WTC11 (cell line): ENCODE results near the gene TRPV2. TPM values are rescaled to one million over a fixed set of nuclear protein-coding genes. Genes with fewer than 3 reads are reported as not detected.

Experiments
- ATF2 ChIP-seq: sonication (generic); formaldehyde crosslinking; IDR thresholded peaks from 2 replicates; pipeline ENCODE4 v1.8.1; 2022; ENCODE audit warnings: low read depth, missing genetic modification reagents, borderline replicate concordance
- CREM ChIP-seq: sonication (generic); formaldehyde crosslinking; IDR thresholded peaks from 2 replicates; pipeline ENCODE4 v1.8.1; 2022; ENCODE audit warnings: mild to moderate bottlenecking, missing genetic modification reagents, moderate library complexity
- E2F4 ChIP-seq: sonication (generic); formaldehyde crosslinking; IDR thresholded peaks from 2 replicates; pipeline ENCODE4 v1.8.1; 2022; ENCODE audit warnings: low read depth, mild to moderate bottlenecking, moderate library complexity, missing genetic modification reagents, borderline replicate concordance
- EMX1 ChIP-seq: fragments of 250-450 bp; sonication (Bioruptor Pico); IDR thresholded peaks from 2 replicates; pipeline ENCODE4 v1.8.0; 2021; ENCODE audit warnings: mild to moderate bottlenecking
- ESRRA ChIP-seq: sonication (generic); formaldehyde crosslinking; IDR thresholded peaks from 2 replicates; pipeline ENCODE4 v1.8.1; 2022; ENCODE audit warnings: mild to moderate bottlenecking, missing genetic modification reagents, borderline replicate concordance
- FOXP1 ChIP-seq: sonication (generic); formaldehyde crosslinking; IDR thresholded peaks from 2 replicates; pipeline ENCODE4 v1.8.0; 2022; ENCODE audit warnings: missing genetic modification reagents, mild to moderate bottlenecking, moderate library complexity, borderline replicate concordance
- HMGA2 ChIP-seq: fragments of 250-450 bp; sonication (Bioruptor Pico); IDR thresholded peaks from 2 replicates; pipeline ENCODE4 v1.4.0; 2021; ENCODE audit warnings: mild to moderate bottlenecking, moderate library complexity
- IRF2 ChIP-seq: sonication (generic); formaldehyde crosslinking; IDR thresholded peaks from 2 replicates; pipeline ENCODE4 v1.8.0; 2022; ENCODE audit warnings: low read depth, missing genetic modification reagents, borderline replicate concordance
- MAX ChIP-seq: sonication (generic); formaldehyde crosslinking; IDR thresholded peaks from 2 replicates; pipeline ENCODE4 v1.8.0; 2022; ENCODE audit warnings: mild to moderate bottlenecking, missing genetic modification reagents
- MYBL2 ChIP-seq: sonication (generic); formaldehyde crosslinking; IDR thresholded peaks from 2 replicates; pipeline ENCODE4 v1.8.1; 2023; ENCODE audit warnings: mild to moderate bottlenecking, moderate library complexity, missing genetic modification reagents
- NFATC4 ChIP-seq: fragments of 250-450 bp; sonication (Bioruptor Pico); IDR thresholded peaks from 2 replicates; pipeline ENCODE4 v1.9.0; 2021; ENCODE audit warnings: mild to moderate bottlenecking
- NFE2L1 ChIP-seq: sonication (generic); formaldehyde crosslinking; IDR thresholded peaks from 2 replicates; pipeline ENCODE4 v1.8.1; 2023; ENCODE audit warnings: missing genetic modification reagents
- NR3C1 ChIP-seq: sonication (generic); formaldehyde crosslinking; conservative IDR thresholded peaks from 2 replicates; pipeline ENCODE4 v1.8.1; 2023; ENCODE audit warnings: low read depth, mild to moderate bottlenecking, missing genetic modification reagents
- PREB ChIP-seq: sonication (generic); formaldehyde crosslinking; IDR thresholded peaks from 2 replicates; pipeline ENCODE4 v1.8.1; 2022; ENCODE audit warnings: mild to moderate bottlenecking, missing genetic modification reagents, moderate library complexity, borderline replicate concordance
- RORB ChIP-seq: fragments of 250-450 bp; sonication (Bioruptor Pico); IDR thresholded peaks from 2 replicates; pipeline ENCODE4 v1.9.0; 2021; ENCODE audit warnings: mild to moderate bottlenecking
- SMAD4 ChIP-seq: sonication (generic); formaldehyde crosslinking; IDR thresholded peaks from 2 replicates; pipeline ENCODE4 v1.8.0; 2022; ENCODE audit warnings: mild to moderate bottlenecking, missing genetic modification reagents
- TEAD1 ChIP-seq: sonication (generic); formaldehyde crosslinking; IDR thresholded peaks from 2 replicates; pipeline ENCODE4 v1.8.0; 2022; ENCODE audit warnings: mild to moderate bottlenecking, missing genetic modification reagents
- ZMAT4 ChIP-seq: fragments of 250-450 bp; sonication (Bioruptor Pico); IDR thresholded peaks from 2 replicates; pipeline ENCODE4 v1.9.0; 2021; ENCODE audit warnings: mild to moderate bottlenecking
- ZNF219 ChIP-seq: sonication (generic); formaldehyde crosslinking; IDR thresholded peaks from 2 replicates; pipeline ENCODE4 v1.8.0; 2023; ENCODE audit warnings: missing genetic modification reagents, mild to moderate bottlenecking, borderline replicate concordance
- ZNF317 ChIP-seq: sonication (generic); formaldehyde crosslinking; IDR thresholded peaks from 2 replicates; pipeline ENCODE4 v1.8.1; 2023; ENCODE audit warnings: low read depth, mild to moderate bottlenecking, moderate library complexity, missing genetic modification reagents, borderline replicate concordance
- ZNF396 ChIP-seq: fragments of 250-450 bp; sonication (Bioruptor Pico); IDR thresholded peaks from 2 replicates; pipeline ENCODE4 v1.8.0; 2021; ENCODE audit warnings: mild to moderate bottlenecking, moderate library complexity, borderline replicate concordance
- ZNF671 ChIP-seq: fragments of 250-450 bp; sonication (Bioruptor Pico); IDR thresholded peaks from 2 replicates; pipeline ENCODE4 v1.8.0; 2021; ENCODE audit warnings: mild to moderate bottlenecking
- total RNA-seq: library from RNA; stranded (reverse); gene quantifications from 3 replicates; pipeline ENCODE4 v1.2.3, GENCODE V29; 2021
- TF ChIP-seq, protein P1 (sequence below): fragments of 250-450 bp; sonication (Bioruptor Pico); IDR thresholded peaks from 2 replicates; pipeline ENCODE4 v1.9.0; 2021; ENCODE audit warnings: mild to moderate bottlenecking
- TF ChIP-seq, protein P2 (sequence below): sonication (generic); formaldehyde crosslinking; conservative IDR thresholded peaks from 2 replicates; pipeline ENCODE4 v1.8.1; 2023; ENCODE audit warnings: mild to moderate bottlenecking, low read depth, missing genetic modification reagents, moderate library complexity
- TF ChIP-seq, protein P3 (sequence below): sonication (generic); formaldehyde crosslinking; IDR thresholded peaks from 2 replicates; pipeline ENCODE4 v1.8.0; 2022; ENCODE audit warnings: missing genetic modification reagents

Gene TRPV2
- total RNA-seq, 1 experiment from 2014 or later: 3.5 TPM

- TF ChIP-seq, protein P1, sequence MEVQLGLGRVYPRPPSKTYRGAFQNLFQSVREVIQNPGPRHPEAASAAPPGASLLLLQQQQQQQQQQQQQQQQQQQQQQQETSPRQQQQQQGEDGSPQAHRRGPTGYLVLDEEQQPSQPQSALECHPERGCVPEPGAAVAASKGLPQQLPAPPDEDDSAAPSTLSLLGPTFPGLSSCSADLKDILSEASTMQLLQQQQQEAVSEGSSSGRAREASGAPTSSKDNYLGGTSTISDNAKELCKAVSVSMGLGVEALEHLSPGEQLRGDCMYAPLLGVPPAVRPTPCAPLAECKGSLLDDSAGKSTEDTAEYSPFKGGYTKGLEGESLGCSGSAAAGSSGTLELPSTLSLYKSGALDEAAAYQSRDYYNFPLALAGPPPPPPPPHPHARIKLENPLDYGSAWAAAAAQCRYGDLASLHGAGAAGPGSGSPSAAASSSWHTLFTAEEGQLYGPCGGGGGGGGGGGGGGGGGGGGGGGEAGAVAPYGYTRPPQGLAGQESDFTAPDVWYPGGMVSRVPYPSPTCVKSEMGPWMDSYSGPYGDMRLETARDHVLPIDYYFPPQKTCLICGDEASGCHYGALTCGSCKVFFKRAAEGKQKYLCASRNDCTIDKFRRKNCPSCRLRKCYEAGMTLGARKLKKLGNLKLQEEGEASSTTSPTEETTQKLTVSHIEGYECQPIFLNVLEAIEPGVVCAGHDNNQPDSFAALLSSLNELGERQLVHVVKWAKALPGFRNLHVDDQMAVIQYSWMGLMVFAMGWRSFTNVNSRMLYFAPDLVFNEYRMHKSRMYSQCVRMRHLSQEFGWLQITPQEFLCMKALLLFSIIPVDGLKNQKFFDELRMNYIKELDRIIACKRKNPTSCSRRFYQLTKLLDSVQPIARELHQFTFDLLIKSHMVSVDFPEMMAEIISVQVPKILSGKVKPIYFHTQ (CRISPR knock-in tag): no peak; the same call in 1 of the 2 replicates
- TF ChIP-seq MYBL2 (CRISPR knock-in tag) (no peak), RORB (CRISPR knock-in tag) (no peak), ZNF396 (CRISPR knock-in tag) (no peak), NR3C1 (CRISPR knock-in tag) (no peak), MAX (CRISPR knock-in tag) (no peak), HMGA2 (CRISPR knock-in tag) (no peak), TEAD1 (CRISPR knock-in tag) (no peak), ZNF219 (CRISPR knock-in tag) (no peak), FOXP1 (CRISPR knock-in tag) (no peak), PREB (CRISPR knock-in tag) (no peak), NFE2L1 (CRISPR knock-in tag) (no peak), EMX1 (CRISPR knock-in tag) (peak; percentile 90; the same call in 1 of the 2 replicates), IRF2 (CRISPR knock-in tag) (no peak), CREM (no peak), ESRRA (CRISPR knock-in tag) (no peak), ZNF671 (no peak; the same call in 1 of the 2 replicates), ZNF317 (CRISPR knock-in tag) (no peak), E2F4 (CRISPR knock-in tag) (no peak), ATF2 (CRISPR knock-in tag) (no peak), ZMAT4 (0 out of 2 replicates have a peak, but pooled peaks have one; percentile 0), NFATC4 (CRISPR knock-in tag) (no peak), SMAD4 (CRISPR knock-in tag) (no peak)
- TF ChIP-seq, protein P2, sequence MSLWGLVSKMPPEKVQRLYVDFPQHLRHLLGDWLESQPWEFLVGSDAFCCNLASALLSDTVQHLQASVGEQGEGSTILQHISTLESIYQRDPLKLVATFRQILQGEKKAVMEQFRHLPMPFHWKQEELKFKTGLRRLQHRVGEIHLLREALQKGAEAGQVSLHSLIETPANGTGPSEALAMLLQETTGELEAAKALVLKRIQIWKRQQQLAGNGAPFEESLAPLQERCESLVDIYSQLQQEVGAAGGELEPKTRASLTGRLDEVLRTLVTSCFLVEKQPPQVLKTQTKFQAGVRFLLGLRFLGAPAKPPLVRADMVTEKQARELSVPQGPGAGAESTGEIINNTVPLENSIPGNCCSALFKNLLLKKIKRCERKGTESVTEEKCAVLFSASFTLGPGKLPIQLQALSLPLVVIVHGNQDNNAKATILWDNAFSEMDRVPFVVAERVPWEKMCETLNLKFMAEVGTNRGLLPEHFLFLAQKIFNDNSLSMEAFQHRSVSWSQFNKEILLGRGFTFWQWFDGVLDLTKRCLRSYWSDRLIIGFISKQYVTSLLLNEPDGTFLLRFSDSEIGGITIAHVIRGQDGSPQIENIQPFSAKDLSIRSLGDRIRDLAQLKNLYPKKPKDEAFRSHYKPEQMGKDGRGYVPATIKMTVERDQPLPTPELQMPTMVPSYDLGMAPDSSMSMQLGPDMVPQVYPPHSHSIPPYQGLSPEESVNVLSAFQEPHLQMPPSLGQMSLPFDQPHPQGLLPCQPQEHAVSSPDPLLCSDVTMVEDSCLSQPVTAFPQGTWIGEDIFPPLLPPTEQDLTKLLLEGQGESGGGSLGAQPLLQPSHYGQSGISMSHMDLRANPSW (CRISPR knock-in tag): no peak
- TF ChIP-seq, protein P3, sequence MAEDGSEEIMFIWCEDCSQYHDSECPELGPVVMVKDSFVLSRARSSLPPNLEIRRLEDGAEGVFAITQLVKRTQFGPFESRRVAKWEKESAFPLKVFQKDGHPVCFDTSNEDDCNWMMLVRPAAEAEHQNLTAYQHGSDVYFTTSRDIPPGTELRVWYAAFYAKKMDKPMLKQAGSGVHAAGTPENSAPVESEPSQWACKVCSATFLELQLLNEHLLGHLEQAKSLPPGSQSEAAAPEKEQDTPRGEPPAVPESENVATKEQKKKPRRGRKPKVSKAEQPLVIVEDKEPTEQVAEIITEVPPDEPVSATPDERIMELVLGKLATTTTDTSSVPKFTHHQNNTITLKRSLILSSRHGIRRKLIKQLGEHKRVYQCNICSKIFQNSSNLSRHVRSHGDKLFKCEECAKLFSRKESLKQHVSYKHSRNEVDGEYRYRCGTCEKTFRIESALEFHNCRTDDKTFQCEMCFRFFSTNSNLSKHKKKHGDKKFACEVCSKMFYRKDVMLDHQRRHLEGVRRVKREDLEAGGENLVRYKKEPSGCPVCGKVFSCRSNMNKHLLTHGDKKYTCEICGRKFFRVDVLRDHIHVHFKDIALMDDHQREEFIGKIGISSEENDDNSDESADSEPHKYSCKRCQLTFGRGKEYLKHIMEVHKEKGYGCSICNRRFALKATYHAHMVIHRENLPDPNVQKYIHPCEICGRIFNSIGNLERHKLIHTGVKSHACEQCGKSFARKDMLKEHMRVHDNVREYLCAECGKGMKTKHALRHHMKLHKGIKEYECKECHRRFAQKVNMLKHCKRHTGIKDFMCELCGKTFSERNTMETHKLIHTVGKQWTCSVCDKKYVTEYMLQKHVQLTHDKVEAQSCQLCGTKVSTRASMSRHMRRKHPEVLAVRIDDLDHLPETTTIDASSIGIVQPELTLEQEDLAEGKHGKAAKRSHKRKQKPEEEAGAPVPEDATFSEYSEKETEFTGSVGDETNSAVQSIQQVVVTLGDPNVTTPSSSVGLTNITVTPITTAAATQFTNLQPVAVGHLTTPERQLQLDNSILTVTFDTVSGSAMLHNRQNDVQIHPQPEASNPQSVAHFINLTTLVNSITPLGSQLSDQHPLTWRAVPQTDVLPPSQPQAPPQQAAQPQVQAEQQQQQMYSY (CRISPR knock-in tag): no peak
Measured at GRCh38 chr17:16439303-16439791, 24.0 kb downstream of the TRPV2 start (continued).
